OCI-LY3 (cell line): ENCODE data around the gene SCP2D1.

Experiments
- CTCF ChIP-seq: fragments of 200-600, 300-600 bp; sonication (generic); IDR thresholded peaks from 2 replicates; pipeline ENCODE4 v1.5.1; 2014; ENCODE audit warnings: antibody characterized with exemption, low read length, low read depth
- EZH2phosphoT487 ChIP-seq: fragments of 200-600 bp; shearing (Covaris generic); IDR thresholded peaks from 2 replicates; pipeline ENCODE4 v1.6.1; 2018; ENCODE audit warnings: antibody characterized with exemption, mixed run types, low read depth

GRCh38 chr20:18837718-18838117 lies 24.1 kb downstream of the SCP2D1 start:
- TF ChIP-seq CTCF (no peak), EZH2phosphoT487 (no peak)
